GM18870 (cell line): ENCODE results near the gene GATC.
"Not testable (repeated sequence)": the region's sequence is repeated elsewhere in the genome, so short reads cannot be mapped to it uniquely, and the experiment has no call there.

Experiments
- ATAC-seq: cut with Tn5 transposase; IDR thresholded peaks from one replicate; pipeline ENCODE4 v1.9.1; 2021; ENCODE audit warnings: moderate library complexity; ENCODE audit not compliant: unreplicated experiment

The GATC gene

GRCh38 chr12:120432772-120433525 is 13.3 kb upstream of the GATC start:
- ATAC-seq, result no peak

DNA sequence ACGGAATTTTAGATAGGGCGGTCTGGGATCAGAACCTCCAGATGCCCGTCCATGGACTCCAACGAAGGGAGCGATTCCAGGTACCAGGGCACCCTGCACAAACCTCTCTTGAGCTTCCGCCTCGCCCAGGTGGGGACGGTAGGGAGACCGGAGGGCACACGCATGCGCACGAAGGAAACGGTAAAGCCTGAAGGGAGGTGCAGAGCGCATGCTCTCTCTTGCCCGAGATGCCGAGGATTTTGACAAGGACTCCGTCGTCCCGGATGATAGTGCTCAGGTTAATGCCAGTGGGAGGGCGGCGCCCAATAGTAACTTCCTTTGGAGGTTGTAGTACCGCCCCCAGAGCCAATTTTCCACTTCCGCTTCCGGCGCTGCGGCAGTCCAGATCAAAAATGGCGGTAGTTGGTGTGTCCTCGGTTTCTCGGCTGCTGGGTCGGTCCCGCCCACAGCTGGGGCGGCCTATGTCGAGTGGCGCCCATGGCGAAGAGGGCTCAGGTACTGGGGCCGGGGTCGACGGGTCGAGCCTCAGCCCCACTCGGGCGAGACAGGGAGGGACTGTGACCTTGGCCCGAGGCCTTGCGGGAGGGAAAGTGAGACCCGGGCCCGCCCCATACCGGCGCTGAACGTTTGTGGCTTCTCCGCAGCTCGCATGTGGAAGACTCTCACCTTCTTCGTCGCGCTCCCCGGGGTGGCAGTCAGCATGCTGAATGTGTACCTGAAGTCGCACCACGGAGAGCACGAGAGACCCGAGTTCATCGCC is 8.3 kb upstream of the GATC start, which contains the start of gene COX6A1:
COX6A1 (plus strand) TSS at position 379 of the 760 bp plus-strand sequence; CDS start at position 393, 14 bp downstream.
- ATAC-seq, result peak; percentile 98

DNA sequence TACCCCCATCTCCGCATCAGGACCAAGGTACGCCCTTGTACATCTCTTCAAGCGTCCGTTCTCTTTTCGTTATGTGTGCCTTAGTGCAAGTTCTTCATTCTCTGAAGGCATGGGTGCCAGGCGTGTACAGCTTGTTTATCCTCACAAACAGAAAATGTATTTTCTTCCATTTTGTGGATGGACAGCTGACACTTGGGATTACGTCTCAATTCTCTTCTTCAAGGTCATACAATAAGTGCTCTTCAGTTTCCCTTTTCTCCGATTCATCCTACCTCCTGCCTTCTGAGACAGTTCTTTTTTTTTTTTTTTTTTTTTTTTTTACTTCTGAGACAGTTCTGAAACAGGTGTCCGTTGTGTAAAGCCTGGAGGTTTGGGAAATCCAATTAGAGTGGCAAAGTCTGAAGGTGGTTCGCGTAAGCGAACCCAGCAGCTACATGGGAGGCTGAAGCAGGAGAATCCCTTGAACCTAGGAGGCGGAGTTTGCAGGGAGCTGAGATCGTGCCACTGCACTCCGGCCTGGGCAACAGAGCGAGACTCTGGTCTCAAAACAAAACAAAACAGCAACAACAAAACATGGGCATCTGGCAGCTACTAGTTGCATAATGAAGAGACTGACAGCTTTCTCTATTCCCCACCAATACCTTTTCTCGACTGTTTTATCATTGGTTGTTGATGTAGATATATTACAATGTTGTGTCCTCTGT is 7.6 kb upstream of the GATC start:
- ATAC-seq, result no peak

DNA sequence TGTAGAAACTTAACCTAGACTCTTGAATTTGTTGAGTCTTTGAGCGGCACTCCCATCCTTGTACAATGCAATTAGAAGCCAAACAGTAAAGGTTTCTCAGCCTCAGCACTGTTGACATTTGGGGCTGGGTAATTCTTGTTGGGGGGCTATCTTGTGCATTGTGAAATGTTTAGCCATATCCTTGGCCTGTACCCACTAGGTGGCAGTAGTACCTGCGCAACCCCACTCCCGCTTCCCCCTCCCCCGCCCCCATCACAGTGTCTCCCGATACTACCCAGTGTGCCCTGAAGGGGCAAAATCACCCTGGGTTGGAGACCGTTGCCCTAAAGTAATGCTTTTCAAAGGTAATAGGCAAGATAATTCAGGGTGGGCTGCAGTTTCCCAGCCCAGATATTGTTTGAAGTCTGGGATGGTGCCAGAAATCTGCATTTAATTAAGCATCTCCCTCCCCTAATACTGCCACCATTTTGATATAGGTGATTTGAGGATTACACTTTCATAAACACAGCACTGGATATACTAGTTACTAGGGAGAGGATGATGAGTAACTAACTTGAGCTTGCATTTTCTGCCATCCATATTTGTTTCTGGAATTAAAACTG is 6.5 kb upstream of the GATC start:
- no peak for ATAC-seq

DNA sequence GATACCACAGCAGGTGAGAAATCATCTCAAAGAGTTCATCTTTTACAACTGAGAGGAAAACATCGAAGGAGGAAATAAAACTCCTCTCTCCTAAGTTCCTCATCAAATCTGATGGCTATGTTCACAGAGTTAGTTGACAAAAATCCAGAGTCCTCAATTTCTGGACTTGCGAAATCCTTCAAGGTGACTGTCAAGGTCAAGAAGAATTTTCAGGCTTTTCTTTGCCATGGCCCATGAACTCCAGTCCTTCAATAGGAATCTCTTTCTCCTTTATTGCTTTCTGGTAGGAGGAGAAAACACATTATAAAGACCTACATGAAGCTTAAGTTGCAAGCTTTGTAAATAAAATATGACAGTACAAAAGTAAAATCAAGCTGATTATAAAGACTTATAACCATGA is 1.6 kb upstream of the GATC start:
- no peak for ATAC-seq

DNA sequence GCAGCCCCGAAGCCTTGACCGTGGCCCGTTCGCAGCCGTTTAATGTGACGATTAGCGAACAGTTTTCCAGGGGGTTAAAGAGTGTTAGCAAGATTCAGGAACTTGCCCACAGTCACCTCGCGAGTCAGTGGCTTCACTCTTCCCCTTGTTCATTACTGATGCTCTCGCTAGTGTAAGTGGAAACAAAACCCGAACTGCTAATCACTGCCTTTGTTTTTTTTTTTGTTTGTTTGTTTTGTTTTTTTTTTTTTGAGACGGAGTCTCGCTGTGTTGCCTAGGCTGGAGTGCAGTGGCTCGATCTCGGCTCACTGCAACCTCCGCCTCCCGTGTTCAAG is 567 bp downstream of the GATC start:
- ATAC-seq, result not testable (repeated sequence)

DNA sequence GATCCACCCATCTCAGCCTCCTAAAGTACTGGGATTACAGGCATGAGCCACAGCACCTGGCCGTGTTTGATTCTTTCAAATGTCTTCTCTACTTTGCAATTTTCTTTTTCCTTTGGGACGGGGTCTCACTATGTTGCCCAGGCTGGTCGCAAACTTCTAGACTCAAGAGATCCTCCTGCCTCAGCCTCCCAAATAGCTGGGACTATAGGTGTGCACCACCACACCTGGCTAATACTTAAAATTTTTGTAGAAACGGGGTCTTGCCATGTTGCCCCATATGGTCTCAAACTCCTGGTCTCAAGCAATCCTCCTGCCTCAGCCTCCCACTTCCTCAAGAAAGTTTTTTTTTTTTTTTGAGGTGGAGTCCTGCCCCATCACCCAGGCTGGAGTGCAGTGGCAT is 1.7 kb downstream of the GATC start:
- no peak for ATAC-seq

DNA sequence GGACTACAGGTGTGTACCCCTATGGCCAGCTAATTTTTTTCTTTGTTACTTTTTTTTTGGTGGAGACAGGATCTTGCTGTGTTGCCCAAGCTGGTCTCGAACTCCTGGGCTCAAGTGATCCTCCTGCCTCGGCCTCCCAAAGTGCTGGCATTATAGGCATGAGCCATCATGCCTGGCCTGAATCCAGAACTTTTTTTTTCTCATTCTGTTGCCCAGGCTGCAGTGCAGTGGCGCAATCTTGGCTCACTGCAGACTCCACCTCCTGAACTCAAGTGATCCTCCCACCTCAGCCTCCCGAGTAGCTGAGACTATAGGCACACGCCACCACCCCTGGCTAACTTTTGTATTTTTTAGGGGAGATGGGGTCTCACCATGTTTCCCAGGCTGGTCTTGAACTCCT is 6.3 kb downstream of the GATC start:
- not testable (repeated sequence) for ATAC-seq

GRCh38 chr12:120453060-120453750 is 7.0 kb downstream of the GATC start:
- ATAC-seq, result no peak

DNA sequence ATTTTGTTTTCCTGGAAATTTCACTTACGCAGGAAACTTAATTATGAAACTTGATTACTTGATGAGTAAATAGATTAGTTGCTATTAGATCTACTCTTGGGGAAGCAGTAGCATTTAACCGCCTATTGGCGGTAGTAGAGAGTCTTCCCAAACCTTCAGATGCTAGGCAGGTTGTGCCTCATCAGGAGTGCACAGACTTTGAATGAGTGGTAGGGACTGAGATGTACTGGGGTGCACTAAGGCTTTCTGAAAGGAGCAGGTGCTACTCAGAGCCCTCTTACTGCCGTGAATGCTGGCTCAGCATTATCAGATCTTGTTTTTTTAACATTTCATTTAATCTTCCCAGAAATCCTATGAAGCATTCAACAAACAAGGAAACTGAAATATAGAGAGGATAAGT is 7.7 kb downstream of the GATC start:
- ATAC-seq, result no peak

GRCh38 chr12:120455302-120455701 is 9.1 kb downstream of the GATC start:
- ATAC-seq, result no peak

- ATAC-seq, result no peak
These were observed 10.9 kb downstream of the GATC start for GRCh38 chr12:120457133-120457532.

GRCh38 chr12:120460157-120460556 is 13.9 kb downstream of the GATC start:
- ATAC-seq, result no peak

GRCh38 chr12:120462099-120462640 is 15.9 kb downstream of the GATC start:
- ATAC-seq, result no peak

DNA sequence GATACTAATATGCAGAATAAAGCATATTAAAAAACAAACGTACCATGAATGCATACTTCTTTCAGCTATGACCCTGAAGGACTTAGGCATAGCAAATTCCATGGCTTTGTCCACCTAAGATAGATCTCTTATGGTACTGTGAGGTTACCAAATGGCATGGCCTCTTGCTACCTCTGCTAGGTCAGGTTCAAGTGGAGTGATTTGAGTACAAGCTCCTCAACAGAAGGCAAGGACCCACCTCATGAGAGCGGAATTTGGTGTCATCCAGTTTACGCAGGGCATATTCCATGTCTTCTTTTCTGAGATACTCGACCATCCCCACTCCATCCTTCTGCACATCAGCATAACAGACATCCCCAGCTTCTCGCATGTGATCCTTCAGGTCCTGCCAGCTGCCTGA is 17.5 kb downstream of the GATC start:
- no peak for ATAC-seq

- no peak for ATAC-seq
These were observed 19.5 kb downstream of the GATC start for GRCh38 chr12:120465756-120466155.

DNA sequence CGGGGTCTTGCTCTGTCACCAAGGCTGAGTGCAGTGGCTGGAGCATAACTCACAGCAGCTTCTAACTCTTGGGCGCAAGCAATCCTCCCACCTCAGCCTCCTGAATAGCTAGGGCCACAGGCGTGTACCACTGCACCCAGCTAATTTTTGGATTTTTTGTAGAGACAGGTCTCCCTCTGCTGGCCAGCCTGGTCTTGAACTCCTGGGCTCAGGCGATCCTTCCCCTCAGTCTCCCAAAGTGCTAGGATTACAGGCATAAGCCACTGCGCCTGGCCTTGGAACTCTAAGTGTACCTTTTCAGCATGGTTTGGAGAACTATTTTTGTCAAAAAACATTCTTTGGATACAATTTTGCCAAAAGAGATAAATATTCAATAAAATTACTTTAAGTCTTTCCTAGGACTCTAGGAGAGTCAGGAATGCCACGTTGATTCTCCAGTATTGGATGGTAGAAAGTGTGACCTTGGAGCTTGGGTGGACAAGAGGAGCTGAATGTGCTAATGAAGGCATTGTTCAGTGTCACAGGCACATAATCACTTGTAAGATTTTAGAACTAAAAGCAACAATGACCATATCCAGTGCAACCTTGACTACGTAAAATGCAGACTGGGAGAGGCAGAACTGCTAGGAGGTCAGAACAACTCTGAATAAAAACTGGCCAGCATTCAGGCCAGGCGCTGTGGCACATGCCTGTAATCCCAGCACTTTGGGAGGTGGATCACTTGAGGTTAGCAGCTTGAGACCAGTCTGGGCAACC is 20.5 kb downstream of the GATC start:
- no peak for ATAC-seq

GRCh38 chr12:120467439-120467838 is 21.2 kb downstream of the GATC start:
- ATAC-seq, result no peak

GRCh38 chr12:120468325-120468820 is 22.1 kb downstream of the GATC start:
- no peak for ATAC-seq
